GM18511 (cell line): ENCODE results near the gene TMEM132E.

Experiments used
- ATAC-seq: cut with Tn5 transposase; IDR thresholded peaks from one replicate; pipeline ENCODE4 v1.9.1; 2021; ENCODE audit warnings: mild to moderate bottlenecking, moderate library complexity; ENCODE audit not compliant: unreplicated experiment

The TMEM132E gene

DNA sequence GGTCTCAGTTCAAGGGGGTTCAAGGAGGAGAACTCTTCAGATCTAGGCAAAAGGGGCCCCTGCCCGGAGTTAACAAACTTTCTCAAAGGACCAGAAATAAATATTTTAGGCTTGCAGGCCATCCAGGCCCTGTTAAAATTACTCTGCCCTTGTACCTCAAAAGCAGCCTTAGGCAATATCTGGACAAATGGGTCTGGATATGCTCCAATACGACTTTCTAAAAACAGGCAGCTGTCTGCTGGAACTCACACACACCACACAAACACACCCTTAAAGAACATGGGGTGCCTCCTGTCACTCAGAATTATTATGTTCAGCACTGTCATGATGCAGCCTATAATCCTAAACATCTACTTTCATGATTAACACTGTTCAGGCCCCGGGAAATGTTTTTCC lies 75.5 kb downstream of the TMEM132E start:
- no peak for ATAC-seq

DNA sequence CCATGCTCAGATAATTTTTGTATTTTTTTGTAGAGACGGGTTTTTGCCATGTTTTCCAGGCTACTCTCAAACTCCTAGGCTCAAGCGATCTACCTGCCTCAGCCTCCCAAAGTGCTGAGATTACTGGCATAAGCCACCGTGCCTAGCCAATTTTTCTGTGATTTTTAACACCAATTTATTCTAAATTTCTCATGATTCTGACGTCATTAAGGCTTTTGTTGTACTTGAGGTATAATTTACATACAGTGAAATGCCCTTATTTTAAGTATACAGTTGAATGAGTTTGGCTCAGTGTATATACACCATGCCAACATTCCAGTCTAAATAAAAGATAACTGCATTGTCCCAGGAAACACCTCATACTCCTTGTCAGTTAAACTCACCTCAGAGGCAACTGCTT lies 77.4 kb downstream of the TMEM132E start:
- ATAC-seq = no peak

DNA sequence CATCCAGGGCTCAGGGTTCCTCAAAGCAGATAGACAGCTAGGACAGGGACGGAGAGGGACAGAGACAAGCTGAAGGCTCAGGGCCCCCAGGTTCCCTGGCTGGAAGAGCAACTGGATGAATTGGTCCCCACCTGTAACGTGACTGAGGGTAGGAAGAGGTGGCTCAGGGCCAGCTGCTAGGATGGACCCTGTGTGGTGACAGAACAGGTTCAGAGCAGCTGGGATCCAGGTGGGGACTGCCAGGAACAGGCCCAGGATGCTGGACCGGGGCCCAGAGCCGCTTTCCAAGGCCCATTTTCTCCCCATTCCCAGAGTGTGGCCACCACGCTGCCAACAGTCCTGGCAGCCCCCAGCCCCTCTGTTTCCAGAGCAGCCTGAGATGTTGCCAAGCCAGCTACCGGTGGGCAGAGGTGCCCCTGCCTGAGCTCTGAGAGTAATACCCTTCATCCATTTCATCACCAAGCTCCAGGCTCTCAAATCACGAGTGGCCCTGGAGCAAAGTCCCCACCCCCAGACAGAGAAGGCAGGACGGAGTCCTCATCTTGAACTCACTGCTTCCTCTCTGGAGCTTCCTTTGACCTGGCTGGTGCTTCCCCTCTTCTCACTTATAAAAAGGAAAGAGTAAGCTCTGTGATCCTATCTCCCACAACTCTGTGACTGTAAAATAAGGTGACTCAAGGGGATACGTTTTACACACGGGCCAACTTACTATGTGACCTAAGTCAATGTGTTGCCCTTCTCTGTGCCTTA lies 79.6 kb downstream of the TMEM132E start:
- no peak for ATAC-seq

DNA sequence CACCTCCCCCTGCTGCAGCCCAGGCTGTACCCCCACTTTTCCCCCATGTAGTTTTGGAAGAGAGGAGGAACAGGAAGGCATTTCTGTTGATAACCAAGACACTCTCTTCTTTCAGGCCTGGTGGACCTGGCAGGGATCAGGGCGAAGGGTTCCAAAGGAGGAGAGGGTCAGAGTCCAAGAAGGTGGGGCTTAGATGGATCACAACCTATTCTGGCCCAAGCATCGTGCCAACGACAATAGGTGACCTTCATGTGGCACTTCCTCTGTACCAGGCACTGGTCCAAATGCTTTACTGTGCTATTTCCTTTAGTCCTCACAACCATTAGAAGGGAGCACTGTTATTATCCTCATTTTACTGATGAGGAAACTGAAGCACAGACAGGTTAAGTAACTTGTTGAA lies 84.3 kb downstream of the TMEM132E start:
- no peak for ATAC-seq

DNA sequence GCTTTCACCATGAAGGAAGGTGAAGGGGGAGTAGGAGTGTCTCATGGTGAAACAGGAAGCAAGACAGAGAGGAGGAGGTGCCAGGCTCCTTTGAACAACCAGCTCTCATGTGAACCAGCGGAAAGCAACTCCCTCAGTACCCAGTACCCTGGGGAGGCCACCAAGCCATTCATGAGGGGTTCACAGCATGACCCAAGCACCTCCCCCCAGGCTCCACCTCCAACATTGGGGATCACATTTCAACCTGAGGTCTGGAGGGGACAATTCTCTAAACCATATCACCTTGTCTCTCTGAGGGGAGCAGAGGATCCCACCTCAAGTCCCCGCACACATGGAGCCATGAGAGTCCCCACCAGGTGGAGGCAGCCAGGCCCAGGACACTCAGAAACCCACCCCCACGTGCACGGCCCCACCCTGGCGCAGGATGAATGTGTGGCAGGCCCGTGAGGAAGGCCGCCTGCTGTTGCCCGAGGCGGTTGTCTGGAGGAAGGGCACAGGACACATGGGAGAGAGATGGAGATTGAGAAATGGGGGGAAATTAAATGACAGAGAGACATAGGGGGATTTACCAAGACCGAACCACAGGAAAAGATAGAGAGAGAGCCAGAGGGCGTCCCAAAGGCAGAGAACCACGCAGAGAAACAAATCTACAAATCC lies 85.9 kb downstream of the TMEM132E start:
- ATAC-seq = no peak

DNA sequence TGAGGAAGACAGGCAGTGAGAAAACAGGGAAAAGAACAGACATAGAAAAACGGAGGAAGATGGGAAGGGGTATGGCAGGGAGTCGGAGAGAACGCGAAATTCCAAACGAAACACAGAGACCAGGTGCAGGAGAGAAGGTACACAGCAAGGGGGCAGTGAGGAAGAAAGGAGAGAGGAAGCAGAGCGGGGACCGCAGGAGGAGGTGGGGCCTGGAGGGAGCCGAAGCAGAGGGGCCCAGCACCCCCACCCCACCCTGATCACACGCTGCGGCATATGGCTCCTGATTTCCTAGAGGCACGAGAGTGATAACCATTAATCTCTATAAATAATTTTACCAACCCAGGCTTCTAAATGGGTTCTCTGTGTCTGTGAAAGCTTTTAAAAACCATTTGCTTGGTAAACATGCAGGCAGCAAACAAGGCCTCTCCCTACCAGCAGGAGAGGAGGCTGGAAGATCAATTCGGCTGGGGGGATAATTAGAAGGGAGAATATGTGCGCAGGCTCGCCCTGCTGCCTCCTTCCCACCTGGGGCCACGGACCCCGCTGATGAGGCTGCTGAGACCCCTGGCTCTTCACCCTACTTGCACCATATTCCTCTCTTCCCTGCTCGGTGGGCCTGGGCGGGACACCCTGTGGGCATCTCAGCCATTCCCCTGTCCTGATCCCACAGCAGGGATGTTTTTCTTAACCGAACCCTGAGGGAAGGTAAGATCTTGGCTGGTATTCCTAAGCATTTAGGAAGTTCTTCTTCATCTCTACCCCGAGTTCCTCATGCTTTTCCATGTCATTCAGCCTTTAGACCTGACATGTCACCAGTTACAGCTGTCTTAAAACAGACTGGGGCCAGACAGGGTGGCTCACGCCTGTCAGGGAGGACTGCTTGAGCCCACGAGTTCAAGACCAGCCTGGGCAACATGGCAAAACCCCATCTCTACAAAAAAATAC lies 86.7 kb downstream of the TMEM132E start:
- ATAC-seq = no peak

DNA sequence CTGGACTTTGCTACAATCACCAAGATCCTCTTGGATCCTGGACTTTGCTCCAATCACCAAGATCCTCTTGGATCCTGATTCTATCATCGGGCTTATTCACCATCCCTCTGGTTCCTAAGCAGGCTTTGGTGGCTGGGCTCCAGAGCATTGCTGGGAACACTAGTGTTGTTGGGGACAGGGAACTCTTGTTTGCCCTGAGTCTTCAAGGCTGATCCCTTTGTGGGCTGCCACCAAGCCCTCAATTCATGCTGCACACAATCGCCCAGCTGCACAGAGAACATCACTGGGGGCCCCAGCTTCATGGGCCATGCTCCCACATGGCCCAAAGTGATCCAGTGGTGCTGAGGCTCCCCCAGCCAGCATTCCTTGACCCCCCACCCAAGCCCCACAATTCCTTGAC lies 88.3 kb downstream of the TMEM132E start:
- no peak for ATAC-seq

DNA sequence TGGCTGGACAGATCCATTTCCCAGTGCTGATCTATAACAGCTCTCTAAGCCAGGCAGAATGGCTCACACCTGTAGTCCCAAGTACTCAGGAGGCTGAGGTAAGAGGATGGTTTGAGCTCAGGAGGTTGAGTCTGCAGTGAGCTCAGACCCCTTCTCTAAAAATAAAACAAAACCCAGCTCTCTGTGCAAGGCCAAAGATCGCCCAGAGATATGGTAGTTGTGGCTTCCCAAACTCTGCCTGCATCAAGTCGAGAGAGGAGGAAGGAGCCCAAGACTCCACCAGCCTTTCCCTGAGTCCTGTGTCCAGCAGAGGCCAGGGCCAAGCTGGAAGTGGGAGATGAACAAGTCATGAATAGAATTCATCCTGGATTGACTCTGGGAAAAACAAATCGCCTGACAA lies 88.8 kb downstream of the TMEM132E start:
- ATAC-seq = no peak

DNA sequence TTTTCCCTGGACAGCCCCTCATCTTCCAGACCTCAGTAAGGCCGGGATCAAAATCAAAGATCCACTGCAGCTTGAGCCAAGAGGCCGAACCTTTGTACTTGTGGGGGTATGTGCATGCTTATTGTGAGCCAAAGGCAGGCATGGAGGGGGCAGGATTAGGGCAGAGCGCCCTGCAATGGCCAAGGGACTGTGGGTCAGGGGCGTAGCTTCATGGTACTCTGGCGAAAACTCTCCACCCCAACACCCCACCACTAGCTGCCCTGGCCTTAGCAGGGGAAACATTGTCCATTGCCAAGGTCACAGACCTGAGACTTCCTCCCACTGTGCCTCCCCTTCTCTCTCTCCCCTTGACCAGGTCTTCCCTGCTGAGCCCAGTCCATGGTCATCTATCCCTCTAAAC lies 90.1 kb downstream of the TMEM132E start:
- no peak for ATAC-seq

DNA sequence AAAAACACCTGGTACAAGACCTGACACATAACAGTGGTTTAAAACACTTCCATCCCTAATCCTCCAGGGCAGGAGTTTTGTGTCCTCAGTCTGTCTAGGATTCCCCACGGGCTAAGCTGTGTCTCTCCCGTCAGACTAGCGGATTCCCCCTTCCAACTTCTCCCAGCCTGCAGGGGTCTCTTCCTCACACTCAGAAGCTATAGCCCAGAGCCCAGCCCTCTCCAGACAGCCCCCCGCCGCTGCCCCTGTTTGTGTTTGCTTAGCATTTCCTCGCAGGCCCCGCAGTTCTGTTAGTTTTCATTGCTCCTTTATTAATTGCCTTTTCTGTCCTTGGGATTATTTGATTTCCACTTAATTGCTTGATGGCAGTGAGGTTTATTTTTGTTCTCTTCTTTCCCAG lies 91.2 kb downstream of the TMEM132E start:
- no peak for ATAC-seq

DNA sequence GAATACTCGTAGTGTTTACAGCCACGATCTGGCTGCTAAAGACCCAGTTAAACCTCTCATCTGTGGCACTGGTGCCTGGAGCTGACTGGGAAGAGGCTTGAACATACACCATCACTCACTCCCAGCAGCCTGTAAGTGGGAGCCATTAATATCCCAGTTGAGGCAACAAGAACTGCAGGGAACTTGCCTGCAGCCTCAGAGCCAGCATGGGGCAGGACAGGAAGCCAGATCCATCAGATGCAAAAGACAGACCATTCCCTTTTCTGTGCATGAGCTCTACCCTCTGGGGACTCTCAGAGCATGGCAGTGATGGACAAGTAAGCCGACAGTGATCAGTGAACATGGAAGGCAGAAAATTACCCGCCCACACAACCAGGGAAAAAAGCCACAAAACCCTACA lies 91.8 kb downstream of the TMEM132E start:
- no peak for ATAC-seq

DNA sequence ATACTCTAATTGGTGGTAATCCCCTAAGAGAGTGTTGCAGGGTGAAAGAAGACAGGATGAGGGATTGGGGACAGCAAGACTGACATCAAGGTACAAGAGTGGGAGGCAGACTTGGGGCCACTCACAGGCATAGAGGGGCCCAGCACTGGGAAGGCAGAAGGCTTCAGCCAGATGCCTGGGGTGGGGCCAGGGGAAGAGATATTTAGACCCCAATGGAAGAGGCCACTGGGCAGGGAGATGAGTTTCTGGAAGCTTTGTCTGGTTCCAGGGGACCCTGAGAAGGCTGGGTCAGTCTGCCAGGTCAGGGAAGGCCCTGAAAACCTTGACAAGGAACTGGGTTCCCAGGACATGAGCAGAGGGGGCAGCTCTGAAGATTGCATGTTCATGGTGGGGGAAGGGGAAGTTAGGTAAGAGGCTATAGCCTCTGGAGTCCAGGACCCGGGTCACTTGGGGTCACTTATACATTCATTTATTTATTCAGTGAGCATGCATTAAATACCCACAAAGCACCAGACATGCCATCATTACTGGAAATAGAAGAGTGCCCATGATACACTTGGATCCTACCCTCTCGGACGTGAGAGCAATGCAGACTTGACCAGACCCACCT lies 92.9 kb downstream of the TMEM132E start:
- no peak for ATAC-seq

DNA sequence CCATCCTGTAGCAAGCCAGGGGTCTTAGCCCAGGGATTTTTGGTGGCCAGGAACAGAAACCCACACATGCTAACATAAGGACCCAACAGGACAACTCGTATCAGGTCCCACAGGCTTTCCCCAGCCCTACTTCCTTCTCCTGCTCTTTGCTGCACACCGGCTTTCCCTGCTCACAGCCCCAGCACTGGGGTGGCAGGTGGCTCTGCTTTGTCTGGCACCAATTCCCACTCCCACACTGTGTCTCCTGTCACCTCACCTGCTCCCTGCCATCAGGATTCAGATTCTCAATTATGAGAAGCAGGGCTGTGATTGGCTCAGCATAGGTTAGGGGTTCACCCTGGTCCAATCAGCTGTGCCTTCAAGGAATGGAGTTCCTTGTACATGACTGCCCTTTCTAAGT lies 94.1 kb downstream of the TMEM132E start:
- ATAC-seq = no peak

DNA sequence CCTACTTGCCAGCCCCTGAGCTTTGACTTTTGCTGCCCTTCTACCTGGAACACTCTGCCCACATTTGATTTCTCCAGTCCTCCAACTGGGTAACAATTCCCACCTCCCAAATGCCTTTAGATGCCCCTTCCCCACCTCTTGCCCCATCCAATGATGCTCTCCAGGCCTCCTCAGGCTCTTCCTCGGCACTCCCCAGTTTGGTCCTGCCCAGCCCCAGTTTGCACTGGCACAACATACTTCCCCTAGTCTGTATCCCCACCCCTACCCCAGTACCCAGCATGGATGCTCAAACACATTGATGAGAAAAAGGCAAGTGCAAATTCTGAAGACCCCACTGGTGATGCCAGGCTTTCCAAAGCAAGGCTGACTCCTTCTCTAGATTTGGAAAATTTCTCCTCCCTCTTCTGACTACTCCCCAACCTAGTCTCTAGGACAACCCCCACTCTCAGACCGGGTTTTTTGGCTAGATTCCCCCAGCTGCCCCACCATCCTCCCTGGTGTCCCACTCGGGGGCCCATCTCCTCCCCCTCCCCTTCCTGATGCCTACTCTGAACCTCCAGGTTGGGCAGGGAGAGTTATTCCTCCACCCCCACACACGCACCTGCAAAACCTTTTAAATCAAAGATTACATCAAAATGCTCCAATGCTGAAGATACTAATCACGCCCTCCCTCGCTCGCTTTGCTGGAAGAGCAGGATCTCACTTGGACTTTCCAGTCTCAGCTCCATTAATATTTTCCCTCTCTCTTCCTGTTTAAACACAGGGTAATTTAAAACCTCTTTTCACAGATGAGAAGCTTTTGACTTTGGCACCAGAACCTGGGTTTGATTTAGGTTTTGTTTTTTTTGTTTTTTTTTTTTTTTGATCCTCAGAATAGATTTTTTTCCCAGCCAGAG lies 94.9 kb downstream of the TMEM132E start:
- ATAC-seq = no peak

DNA sequence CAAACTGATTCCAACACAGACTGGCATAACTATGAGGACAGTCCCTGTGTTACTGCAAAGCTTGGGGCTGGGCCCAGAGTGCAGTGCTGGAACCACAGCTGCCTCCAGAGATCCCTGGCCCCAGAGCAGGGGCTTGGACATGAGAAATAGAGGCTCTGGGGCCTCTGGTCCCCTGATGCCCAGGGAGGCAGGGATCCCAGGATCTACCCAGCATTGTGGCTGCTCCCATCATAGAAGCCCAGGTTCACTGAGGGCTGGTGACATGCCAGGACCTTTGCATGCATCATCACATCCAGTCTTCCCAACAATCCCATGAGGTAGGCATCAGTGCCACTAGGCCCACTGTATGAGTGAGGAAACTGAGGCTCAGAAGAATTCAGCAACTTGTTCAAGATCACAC lies 95.8 kb downstream of the TMEM132E start:
- ATAC-seq = no peak

DNA sequence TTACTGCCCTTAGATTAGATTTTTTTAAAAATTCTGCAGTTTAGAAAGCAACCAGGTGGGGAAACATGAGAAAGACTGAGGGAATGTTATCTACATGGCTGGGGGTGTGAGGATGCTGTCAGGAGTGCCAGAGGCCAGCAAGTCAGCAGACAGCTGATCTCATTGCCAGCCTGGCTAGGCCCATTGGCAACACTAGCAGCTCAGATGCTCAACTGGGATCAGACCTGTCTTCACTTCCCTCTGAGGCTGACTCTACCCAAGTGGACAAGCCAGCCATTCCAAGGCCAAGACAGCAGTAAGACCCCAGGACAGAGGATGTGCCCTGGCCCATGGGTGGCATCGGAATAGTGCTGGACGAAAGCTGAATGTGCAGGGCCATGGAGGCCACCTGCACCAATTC lies 96.2 kb downstream of the TMEM132E start:
- ATAC-seq = no peak

DNA sequence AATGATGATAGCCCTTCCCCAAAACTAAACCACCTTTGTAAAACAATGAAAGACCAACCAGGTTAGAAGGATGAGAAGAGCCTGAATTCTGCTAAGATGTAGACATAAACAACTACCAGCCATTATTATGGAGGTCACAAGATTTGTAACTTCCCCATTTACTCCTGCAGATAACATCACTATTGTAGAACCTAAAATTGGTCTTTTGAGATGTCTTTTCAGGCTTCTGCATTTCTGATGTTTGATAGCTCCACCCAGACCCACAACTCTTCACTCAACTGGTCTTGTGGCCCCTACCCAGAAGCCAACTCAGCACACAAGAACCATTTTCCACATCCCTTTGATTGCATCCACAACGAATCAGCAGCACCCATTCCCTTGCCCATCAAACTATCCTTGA lies 100.8 kb downstream of the TMEM132E start:
- no peak for ATAC-seq

DNA sequence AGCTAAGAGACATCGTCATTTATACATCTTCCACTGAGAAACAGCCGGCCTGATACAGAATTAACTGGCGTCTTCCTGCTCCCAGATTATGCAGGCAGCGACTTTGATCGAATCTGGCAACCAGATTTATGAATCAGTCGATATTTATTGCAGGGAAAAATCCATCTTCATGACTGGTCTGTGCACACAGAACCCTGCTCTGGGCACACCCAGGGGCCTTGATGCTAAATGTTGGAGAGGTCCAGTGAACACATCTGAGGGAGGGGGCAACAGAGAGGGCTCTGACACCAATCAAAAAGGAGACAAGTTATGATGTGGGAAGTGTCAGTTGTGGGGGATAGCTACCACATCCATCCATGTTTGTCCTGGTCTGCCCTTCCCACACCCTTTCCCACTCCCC lies 102.9 kb downstream of the TMEM132E start:
- ATAC-seq = no peak

DNA sequence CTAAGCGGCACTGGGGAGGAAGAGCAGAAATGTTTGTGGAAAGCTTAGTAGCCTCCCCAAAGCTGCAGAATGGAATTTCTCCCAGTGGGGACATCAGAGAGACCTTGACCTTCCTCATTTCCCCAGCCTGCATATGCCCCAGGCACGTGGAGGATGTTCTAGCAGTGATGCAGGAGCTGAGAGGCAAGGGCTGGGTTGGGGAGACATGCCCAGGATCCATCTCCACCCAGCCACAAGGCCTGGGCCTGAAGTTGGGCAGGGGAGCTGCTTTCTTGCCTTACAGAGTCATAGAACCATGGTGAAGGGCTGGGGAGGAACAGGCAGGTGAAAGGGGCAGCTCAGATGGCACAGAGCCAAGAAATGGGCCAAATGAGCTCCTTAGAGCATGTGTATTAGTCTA lies 104.0 kb downstream of the TMEM132E start:
- ATAC-seq = no peak
